Activated CD4-positive, CD25-positive, alpha-beta regulatory T cell (primary cell): ENCODE measurements around the gene MYORG.
A peak's percentile ranks its signal among the peaks of the same experiment; 100 is the strongest.

Experiments
- DNase-seq, 4 experiments: peaks; one replicate each; lab custom pipeline; 2025; lab: John Stamatoyannopoulos, UW

Gene MYORG

DNA sequence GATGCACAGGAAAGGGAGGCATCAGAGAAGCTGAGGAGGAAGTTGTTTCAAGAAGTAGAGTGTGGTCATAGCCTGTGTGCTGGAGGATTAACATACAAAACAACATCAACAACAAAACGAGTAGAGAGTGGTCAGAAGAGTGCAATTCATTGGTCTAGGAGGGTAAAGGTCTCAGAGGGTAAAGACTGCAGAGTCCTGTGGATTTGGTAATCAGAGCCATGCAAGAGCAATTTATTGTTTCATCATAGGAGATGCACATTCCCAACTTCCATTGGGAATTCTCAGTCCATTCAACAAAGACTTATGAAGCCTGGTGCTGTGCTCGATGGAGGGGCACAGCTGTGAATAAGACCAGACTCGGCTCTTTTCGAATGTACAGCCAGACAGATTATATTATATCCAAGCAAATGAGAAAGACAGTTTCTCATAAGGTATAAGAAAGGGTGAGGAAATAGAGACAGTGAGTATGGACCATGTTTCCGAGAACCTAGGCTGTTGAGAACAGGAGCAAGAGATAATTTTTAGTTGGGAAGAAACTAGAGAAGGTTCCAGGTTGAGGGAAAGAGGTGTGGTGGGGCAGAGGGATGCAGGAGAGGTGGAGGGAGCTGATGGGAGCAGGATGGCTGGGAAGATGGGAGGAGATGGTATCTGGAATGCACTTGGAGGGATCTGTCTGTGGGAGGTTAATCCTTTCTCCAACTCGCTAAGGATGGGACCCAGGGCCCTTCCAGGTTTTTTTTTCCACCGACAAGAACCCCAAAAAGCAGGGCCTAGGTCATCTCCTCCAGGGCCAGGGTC, 7.9 kb upstream of the MYORG start:
- DNase-seq, result no peak

DNA sequence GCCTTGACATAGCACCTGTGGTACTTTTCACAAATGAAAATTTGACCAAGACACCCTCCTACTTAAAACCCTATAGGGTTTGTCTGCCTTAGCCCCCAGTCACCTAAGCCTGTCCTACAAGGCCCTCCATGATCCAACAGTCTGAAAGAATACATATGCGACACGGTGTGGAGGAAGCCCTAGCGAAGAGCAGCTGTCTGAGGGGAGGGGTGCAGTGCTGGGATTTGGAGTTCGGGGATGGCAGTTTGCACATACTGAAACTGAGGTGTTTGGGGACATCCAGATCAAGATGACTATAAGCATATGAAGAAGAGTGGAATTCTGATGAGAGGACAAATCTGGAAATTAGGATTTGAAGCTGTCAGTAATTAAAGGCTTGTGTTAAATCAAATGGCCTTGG, 7.2 kb upstream of the MYORG start:
- DNase-seq, result no peak

DNA sequence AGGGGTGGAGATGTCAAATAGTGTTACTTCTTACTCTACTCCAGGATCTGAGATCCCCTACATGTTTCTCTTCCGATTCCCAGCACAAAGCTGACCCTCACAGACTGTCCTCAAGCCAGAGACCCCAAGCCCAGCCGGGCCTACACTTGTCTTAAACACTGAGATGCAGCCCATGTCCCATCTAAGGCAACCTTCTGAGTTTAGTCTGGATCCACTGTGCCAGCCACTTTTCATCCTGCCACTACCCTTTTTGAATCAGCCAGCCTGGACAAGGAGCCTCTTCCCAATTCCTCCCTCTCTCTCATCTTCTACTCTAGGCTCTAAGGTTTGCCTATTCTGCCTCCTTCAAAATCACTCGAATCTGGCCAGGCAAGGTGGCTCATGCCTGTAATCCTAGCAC, 6.2 kb upstream of the MYORG start:
- no peak for DNase-seq

DNA sequence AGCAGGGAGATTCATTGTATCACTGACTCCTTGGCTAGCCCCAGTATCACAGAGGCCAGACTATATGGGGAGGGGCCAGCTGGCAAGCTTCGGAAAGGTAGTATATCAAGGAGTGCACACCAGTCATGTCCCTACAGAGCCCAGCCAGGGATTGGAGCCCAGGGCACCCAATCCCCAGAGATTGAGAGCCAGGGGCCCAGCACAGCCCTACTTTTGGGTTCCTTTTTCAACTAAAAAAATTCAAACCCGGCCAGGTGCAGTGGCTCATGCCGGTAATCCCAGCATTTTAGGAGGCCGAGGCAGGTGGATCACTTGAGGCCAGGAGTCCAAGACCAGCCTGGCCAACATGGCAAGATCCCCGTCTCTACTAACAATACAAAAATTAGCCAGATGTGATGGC, 5.4 kb upstream of the MYORG start:
- DNase-seq, result no peak

DNA sequence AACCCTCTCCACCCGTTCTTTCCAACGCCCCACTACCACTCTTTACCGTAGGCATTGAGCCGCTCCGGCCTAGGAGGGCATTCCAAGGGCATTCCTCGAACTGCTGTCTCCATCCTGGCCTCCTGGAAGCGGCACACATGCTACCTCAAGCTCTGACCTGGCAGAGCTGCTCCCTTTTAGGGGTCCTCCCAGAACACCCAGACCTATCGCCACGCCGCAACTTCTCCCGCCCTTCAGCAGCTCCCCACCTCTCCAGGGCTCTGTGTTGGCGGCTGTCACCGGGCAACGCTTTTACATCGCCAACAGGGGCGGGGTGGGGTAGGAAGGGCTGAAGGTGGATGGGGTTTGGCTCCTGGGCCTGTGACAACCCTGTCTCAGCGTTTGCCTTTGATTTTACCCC, 4.6 kb upstream of the MYORG start:
- no peak for DNase-seq

DNA sequence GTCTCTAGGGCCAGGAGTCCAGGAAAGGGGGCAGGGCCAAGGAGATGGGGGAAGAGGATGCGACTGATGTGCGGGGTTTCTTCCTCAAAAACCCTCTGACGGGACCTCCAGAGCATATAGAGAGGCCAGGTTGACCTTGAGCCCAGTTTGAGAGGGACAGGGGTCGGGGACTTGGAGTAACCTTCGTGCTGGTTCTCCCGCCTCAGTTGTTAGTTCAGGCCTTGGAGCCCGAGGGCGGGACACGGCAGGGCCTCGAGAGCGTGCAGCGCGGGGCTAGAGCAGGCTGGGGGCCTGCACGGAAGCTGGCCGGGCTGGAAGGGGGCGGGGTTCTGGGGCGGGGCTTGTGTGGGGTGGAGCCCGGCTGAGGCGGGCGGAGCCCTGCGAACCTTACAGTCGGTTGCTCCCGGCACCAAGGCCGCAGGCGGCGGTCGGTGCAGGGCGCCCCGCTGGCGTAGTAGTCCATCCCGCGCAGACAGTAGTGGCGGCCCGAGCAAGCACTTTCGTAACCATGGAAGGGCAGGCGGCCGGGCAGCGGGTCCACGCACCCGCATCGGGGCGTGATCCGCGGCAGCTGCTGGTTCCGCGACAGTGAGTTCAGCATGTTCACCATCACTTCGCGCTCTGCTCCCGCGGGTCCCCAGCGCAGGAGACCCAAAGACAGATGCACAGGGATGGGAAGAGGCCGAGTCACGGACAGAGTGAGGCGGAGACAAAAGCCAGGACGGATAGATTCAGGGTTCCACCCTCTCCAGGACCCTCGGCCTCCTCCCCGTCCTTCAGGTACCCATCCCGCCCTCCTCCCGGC, 4.0 kb upstream of the MYORG start:
- peak; percentile 64 to 73 (median 68) for DNase-seq

DNA sequence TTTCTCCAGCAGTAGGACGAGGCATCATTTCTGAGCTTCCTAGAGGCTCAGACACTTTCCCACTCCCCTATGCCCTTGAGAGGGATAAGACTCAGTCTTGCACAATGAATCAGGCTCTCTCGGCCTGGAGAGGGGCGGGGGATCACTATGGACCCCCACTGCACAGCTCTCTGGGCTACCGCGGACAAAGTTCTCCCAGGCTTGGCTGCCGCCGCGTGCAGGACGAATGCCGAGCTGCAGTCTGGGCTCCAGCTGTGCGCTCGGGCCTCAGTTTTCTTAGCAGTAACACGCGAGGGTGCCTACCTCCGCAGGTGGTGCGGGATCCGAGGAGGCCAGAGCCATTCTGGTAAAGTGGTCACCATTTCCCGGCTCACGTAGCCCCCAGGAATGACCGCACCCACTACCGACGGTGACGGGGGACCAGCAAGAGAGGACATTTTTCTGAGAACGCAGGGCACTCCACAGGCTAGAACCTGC, 3.4 kb upstream of the MYORG start:
- DNase-seq, result no peak

DNA sequence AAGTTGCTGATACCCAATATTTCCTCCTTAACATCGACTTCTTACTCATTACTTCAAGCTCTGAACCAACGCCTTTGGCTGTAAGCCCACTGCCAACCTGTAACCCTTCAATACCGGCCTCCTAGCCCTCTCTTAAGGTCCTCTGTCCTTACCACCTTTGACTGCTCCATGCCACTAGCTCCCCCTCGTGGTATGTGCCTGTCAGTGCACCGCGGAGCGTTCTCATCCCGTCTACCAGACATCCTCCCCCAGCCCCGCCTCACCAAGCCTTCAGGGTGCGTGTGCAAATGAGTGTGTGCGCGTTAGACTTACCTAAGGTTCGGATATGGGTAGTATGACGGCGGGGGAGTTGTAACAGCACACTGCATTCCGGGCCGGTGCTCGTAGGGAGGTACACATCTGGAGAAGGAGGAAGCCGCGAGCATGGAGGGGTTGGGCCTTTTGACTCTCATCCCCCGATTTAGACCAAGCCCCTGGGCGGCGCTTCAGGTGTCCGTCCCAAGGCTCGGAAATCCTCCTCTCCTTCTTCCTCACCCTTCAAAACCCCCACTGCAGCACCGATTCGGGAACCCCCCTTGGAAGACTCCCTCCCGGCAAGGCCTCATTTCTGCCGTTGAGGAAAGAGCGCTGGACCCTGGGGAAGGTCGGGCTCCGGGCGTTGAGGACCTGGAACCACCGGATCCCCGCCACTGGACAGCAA, 2.8 kb upstream of the MYORG start:
- peak; percentile 75 to 85 (median 76) for DNase-seq

DNA sequence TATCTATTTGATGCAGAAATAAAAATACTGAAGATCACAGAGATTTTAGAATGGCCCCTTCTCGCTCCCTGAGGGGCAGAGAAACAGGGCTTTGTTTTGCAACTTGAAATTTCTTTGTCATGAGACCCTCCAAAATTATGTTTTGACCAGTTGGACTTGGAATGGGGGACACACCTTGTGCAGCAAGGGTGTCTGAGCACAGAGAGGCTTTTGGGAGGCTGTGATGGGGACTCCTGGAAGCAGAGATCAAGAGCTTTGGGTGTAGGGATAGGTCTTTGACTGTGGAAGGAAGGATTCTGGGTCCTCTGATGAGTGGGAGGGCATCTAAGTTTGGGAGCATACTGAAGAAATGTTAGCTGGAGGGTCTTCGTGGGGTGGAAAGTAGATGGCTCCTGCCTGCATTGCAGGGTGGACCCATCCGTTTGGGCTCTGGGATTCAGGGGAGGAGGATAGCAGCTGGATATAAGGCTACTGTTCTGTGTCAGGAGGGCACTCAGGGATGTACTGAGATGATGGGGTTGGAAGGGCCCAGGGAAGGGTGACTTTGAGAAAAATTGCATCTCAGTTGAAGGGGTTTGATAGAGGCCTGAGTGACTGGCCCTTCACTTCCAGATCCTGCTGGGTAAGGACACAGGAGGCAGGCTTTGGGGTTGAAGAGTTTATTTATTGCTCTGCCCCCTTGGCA, 1.8 kb upstream of the MYORG start:
- no peak for DNase-seq

DNA sequence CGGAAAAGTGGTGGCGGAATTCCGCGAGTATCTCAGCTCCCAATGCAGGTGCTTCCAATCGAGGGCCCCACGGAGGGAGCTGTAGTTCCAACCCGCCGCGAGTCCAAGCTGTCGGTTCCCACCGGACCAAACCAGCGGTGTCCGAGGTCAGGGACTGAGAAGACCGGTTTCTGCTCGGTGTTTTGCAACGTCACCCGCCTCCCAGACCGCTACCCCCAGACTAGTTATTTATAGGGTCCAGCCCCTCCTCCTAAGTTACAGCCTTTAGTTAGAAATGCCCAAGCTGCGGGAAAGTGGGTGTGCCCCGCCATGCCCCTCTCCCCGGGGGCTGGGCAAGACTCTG, 677 bp upstream of the MYORG start:
- DNase-seq, result no peak

DNA sequence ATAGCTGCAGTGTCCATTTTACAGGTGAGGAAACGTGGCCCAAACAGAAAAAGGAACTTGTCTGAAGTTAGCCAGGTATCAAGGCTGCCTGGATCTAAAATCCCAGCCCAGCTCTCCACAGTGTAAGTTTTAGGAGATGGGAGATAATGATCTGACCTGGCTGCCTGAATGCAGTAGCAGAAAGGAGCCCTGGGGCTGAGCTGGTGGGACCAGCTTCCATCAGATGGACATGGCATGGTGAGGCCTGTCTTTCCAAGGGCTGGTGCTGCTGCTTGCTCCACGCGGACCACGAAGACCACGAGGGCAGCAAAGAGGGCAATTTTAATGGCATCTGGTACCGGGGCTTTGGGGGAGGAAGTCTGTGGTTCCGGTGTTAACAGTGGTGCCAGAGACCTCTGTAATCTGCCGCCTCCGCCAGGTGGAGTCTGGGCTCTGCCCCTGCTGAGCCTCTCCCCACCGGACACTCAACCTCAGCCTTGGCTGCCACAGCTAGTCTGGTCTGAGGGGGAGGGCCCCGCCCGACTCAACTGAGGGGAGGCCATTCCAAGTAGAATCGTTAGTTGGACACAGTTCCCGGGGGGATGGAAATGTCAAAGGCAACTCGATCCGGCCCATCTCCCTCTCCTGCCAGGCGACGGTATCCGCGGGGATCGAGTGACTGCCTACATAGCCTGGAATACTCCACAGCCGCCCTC, 650 bp downstream of the MYORG start:
- peak in 3 of 4 experiments; percentile 12 to 24 (median 20) for DNase-seq

DNA sequence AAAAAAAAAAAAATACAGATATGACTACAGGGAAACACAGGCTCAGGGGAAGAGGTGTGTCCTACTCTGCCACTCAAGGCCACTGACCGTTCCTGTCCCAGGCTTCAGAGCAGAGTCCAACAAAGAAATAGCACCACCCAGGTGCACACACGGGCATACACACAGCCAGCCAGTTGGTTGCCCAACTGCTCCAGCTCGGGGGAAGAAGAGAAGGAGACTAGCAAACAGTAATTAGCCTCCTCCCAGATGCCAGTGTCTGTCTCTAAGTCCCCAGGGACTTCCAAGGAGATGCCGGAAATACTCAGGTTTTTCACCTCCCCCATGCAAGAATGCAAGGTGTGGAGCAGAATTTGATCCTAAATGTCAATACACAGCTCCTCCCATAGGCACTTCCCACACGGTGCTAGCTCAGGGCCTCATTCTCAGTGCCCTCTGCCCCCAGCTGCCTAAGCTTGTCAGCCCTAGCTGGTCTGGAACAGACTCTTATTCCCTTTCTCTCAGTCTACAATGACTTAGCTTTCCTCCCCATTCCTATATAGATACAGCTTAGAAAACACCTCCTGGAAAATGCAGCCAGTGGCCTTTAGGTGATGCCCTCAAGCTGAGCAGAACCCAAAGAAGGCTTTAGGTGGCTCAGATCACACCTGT, 1.7 kb downstream of the MYORG start:
- DNase-seq, result no peak

DNA sequence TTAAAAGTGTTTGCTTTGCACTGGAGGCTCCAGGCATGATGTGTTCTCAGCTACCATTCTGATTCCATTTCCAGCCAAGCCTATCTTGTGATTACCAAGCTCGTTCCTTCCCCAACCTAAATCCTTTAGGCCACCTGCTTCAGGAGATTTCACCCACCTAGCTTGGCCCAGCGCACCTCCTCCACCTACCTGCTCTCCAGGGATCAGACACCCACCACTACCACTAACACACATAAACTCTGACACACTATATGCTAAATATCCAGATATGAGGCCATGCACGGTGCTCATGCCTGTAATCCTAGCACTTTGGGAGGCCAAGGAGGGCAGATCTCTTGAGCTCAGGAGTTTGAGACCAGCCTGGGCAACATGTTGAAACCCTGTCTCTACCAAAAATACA, 2.4 kb downstream of the MYORG start:
- no peak for DNase-seq

DNA sequence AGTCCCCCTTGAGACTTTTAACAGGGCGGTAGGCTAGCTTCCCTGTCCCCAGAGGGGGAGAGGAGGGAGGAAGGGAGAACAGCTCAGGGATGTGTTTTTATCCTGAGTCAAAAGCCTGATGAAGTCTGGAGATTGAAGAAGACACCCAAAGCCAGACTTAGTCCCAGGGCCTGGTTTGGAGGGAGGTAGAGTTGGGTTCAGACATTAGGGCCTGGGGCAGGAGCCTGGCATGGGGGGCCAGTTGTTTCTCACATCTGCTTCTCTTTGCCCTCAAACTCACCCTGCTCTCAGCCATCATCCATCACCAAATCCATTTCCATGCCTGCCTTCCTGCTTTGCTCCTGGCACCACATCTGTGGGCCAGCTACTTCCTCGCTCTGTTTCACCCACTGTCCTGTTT, 2.9 kb downstream of the MYORG start:
- no peak for DNase-seq

DNA sequence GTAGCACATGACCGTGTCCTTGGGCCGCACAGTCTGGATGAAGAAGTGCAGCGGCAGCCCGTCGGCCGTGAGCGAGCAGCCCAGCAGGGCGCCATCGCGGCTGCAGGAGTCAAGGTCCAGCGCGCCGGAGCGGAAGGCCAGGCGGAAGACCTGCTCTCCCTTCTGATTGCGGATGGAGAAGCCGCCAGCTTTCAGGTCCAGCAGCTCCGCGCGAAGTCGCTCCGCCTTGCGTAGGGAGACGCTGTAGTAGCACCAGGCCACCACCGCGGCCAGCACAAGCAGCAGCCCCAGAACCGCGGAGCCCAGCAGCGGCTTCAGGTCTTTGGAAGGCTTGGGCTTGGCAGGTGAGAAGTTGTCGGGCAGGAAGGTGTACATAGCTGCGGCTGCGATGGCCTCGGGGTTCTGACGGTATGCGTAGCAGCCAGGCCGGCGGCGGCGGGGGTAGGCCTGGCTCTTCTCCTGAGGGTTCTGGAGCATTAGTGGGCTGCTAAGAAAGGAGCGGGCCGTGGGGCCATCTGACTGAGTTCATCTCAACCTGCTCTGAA, 4.2 kb downstream of the MYORG start:
- DNase-seq, result no peak

DNA sequence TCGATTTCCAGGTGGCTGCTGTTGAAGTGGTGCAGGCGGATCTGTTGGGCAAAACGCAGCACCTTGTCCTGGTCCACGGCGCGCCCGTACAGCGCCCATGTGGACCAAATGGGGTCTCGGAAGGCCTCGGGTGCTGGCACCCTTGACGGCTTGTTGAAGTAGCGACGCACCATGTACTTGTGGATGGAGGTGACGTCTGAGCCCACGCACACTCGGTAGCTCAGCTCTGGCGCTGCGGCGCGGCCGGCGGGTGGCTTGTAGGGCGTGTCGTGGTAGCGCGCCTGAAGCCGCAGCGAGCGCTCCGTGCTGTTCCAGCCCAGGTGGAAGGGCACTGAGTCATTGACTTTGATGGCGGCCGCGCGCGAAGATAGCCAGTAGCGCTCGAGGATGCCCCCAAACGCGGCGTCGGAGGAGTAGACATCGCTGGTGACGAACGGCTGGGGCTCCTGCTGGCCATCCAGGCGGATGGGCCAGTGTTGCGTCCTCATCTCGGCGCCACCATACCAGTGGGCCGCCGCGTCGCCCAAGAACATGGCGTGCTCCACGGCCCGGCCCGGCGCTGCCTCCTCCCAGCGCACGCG, 4.7 kb downstream of the MYORG start:
- DNase-seq, result no peak

DNA sequence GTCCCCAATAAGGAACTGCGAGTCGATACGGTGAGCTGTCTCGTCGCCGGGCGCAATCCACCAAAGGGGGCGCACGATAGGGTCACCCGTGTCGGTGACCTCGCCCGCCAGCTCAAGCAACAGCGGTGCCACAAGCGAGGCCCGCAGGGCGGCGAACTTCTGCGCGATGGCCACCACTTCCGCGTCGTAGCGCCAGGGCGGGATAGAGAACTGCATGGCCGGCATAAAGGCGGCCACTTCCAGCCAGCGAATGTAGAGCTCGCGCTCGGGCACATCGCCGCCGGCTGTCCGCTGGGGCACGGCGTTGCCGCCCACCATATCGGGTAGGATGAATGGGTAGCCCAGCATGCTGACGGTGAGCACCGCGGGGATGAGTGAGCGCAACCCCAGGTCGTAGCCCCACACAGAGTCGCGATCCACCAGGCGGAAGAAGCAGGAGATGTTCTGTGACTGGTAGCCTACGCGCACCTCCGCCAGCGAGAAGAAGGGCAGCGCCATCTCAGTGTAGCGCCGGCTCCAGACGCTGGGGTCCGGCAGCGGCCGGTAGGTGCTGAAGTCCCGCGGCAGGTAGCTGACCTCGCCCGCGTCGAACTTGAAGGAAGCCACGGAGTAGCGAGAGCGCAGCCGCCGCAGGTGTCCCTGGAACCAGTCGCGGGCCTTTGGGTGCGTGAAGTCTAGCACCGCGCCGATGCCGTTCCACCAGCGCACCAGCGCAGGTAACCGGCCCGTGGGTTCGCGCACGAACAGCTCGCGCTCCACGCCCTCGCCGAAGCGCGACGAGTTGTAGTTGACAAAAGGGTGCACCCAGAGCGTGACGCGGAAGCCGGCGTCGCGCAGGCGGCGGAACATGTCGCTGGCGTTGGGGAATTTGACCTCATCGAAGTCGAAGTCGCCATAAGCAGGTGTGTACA, 5.5 kb downstream of the MYORG start:
- no peak for DNase-seq

DNA sequence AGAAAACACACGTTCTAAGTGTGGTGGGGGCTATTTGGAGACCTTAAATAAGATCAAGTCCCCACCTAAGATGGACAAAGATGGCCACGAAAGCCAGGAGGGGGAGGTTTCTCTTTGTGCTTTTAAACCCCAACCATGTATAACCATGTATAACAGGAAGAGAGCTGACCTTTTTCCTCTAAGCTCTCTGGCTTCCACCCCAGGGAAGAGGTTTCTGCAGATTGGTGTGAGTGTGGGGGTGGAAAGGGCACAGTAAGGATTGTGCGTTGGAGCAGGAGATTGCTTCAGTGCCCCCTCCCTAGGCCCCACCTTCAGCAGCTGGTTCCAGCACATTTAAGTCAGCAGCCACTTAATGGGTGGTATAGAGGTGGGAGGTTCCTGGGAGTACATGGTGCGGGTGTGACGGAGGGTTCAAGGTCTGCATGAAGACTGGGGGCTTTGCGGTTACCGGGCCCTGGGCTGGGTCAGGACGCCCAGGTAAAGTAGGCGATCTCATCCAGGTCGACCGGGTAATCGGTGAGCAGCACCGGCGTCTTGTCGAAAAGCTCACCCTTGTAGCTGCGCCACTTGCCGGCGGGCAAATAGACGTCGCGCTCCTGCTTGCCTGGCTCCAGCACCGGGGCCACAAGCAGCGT, 6.2 kb downstream of the MYORG start:
- DNase-seq, result no peak

DNA sequence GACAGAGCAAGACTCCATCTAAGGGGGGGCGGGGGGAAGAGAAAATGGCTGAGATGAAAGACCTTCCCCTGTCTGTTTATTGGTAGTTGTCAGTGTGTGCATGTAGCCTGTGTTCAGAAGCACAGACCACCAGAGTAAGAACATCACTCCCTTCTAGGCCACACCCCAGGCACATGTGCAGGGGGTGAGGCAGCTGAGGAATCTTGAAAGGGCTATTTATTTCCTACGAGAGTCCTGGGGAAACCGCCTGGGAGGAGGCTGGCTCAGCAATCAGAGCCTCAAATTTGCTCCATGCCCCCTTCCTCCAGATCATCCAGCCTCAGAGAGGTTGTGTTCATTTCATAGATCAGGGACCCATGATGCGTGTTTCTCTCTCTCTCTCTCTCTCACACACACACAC, 7.1 kb downstream of the MYORG start:
- no peak for DNase-seq
